GM10847 (cell line): ENCODE measurements around the gene INSRR.

Source experiments
- POLR2A ChIP-seq: IDR thresholded peaks from 2 replicates; pipeline ENCODE4 v1.6.1; 2011; ENCODE audit not compliant: insufficient read length; ENCODE audit errors: extremely low read depth

The INSRR gene

GRCh38 chr1:156884560-156885184 is 25.8 kb upstream of the INSRR start:
- no peak for TF ChIP-seq POLR2A

GRCh38 chr1:156883919-156884318 is 25.0 kb upstream of the INSRR start:
- TF ChIP-seq POLR2A, result no peak

- no peak for TF ChIP-seq POLR2A
These were observed 23.6 kb upstream of the INSRR start for GRCh38 chr1:156882543-156882942.

- TF ChIP-seq POLR2A, result no peak
These were observed 22.7 kb upstream of the INSRR start for GRCh38 chr1:156881663-156882062.

- TF ChIP-seq POLR2A, result no peak
These were observed 22.2 kb upstream of the INSRR start for GRCh38 chr1:156881101-156881500.

- no peak for TF ChIP-seq POLR2A
These were observed 21.6 kb upstream of the INSRR start for GRCh38 chr1:156880473-156880872.

- TF ChIP-seq POLR2A, result no peak
These were observed 21.0 kb upstream of the INSRR start for GRCh38 chr1:156879876-156880275.

- no peak for TF ChIP-seq POLR2A
These were observed 18.7 kb upstream of the INSRR start for GRCh38 chr1:156877433-156878170.

GRCh38 chr1:156876281-156876680 is 17.4 kb upstream of the INSRR start:
- no peak for TF ChIP-seq POLR2A

GRCh38 chr1:156875341-156875615 is 16.4 kb upstream of the INSRR start:
- TF ChIP-seq POLR2A, result no peak

- TF ChIP-seq POLR2A, result no peak
These were observed 15.8 kb upstream of the INSRR start for GRCh38 chr1:156874572-156875340.

- no peak for TF ChIP-seq POLR2A
These were observed 15.2 kb upstream of the INSRR start for GRCh38 chr1:156874142-156874541.

- TF ChIP-seq POLR2A, result no peak
These were observed 14.7 kb upstream of the INSRR start for GRCh38 chr1:156873659-156874058.

- no peak for TF ChIP-seq POLR2A
These were observed 10.5 kb upstream of the INSRR start for GRCh38 chr1:156869455-156869854.

- no peak for TF ChIP-seq POLR2A
These were observed 9.4 kb upstream of the INSRR start for GRCh38 chr1:156868341-156868740.

- TF ChIP-seq POLR2A, result no peak
These were observed 7.5 kb upstream of the INSRR start for GRCh38 chr1:156866249-156866909.
